Lung (tissue), 12 donors: Measurements from ENCODE around the gene HIP1R. TPM values are rescaled to one million over a fixed set of nuclear protein-coding genes. Genes with fewer than 3 reads are reported as not detected.

Source experiments
- ATAC-seq: fragments of 200-7000 bp; cut with Tn5 transposase; one replicate; pipeline ENCODE4 v1.9.1; 2020; ENCODE audit warnings: moderate number of reproducible peaks; ENCODE audit not compliant: insufficient read depth, low FRiP score
- DNase-seq, 3 donors: peaks; one replicate each; pipeline ENCODE4 v3.0.0-alpha.2; 2013 to 2017
- H3K27ac ChIP-seq, 2 donors: one replicate each; pipeline ENCODE4 v1.5.1; 2013; ENCODE audit warnings: mild to moderate bottlenecking in 2 of 2, moderate library complexity in 2 of 2, control low read depth in 1 of 2, inconsistent platforms in 1 of 2, low read depth in 1 of 2, low read length in 1 of 2
- H3K27me3 ChIP-seq, 3 donors: one replicate each; pipeline ENCODE4 v1.5.1; 2013; ENCODE audit warnings: low read length in 2 of 3; ENCODE audit not compliant: control insufficient read depth in 3 of 3, insufficient read depth in 3 of 3
- H3K36me3 ChIP-seq, 4 donors: one replicate each; pipeline ENCODE4 v1.5.1; 2013; ENCODE audit warnings: low read length in 4 of 4, mild to moderate bottlenecking in 1 of 4, moderate library complexity in 1 of 4; ENCODE audit not compliant: control insufficient read depth in 4 of 4, insufficient read depth in 4 of 4
- H3K4me1 ChIP-seq, 5 donors: one replicate each; pipeline ENCODE4 v1.5.1; 2013; ENCODE audit warnings: low read length in 5 of 5, mild to moderate bottlenecking in 2 of 5, moderate library complexity in 1 of 5; ENCODE audit not compliant: control insufficient read depth in 5 of 5, insufficient read depth in 5 of 5
- H3K4me3 ChIP-seq: one replicate; pipeline ENCODE4 v1.5.1; 2013; ENCODE audit warnings: mild to moderate bottlenecking, control low read depth, moderate library complexity
- H3K9ac ChIP-seq, 2 donors: one replicate each; pipeline ENCODE4 v1.5.1; 2013; ENCODE audit warnings: low read length in 2 of 2, control low read depth in 1 of 2; ENCODE audit not compliant: insufficient read depth in 1 of 2
- H3K9me3 ChIP-seq, 4 donors: one replicate each; pipeline ENCODE4 v1.5.1; 2013; ENCODE audit warnings: low read length in 3 of 4, mild to moderate bottlenecking in 1 of 4, moderate library complexity in 1 of 4; ENCODE audit not compliant: control insufficient read depth in 4 of 4, insufficient read depth in 3 of 4
- WGBS, 2 donors: extraction: QIAGEN DNeasy Blood & Tissue Kit; methylation state at CpG; one replicate each; pipeline ENCODE4 v1.1.7; 2013; 5-methylcytosine and 5-hydroxymethylcytosine counted together
- polyA plus RNA-seq, 2 donors: library from polyadenylated mRNA; stranded (reverse); fragments of 200-250 nt; gene quantifications; one replicate each; pipeline ENCODE4 v1.2.1, GENCODE V29; 2013
- total RNA-seq, 2 donors: library from RNA; depleted of rRNA in 1 of 2; stranded (reverse); fragments of >200 nt in 1 of 2; gene quantifications; one replicate each; pipeline ENCODE4 v1.2.1, GENCODE V29; 2014 to 2021
- TF ChIP-seq, protein P1 (sequence below): IDR thresholded peaks from 2 replicates; pipeline ENCODE4 v1.5.1; 2012; ENCODE audit warnings: mild to moderate bottlenecking; ENCODE audit errors: control extremely low read depth, extremely low read depth
- donor health status: control.
- donor health status: control.
- donor health status: Bipolar disorder and iron deficiency.
- donor health status: healthy.
- donor health status: DM: yes; HTN: yes; CAD: no.

HIP1R gene
- total and polyA plus RNA-seq, 4 donors, result 33.8 to 56.3 (median 35.4) TPM

DNA sequence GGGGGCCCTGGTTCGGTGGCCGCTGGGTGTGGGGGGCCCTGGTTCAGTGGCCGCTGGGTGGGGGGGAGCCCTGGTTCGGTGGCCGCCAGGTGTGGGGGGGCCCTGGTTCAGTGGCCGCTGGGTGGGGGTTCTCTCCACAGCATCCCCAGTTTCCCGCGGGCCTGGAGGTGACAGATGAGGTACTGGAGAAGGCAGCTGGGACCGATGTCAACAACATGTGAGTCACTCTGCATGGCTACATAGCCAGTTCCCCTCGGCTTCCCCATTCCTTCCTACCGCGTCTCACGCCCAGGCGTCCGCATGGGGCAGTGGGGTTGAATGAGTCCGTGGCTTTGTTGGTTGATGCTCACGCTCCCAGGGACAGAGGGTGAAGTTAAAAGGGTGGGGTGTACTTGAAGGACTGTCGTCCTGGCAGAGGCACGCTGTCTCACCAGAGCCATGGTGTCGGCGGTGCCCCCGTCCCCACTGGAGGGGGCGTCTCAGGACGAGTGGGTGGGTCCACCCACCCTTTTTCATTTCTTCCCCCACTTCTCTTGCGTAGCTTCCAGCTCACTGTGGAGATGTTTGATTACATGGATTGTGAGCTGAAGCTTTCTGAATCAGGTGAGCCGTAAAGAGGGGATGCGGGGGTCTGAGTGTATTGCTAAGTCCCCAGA is 15.6 kb downstream of the HIP1R start:
- peak overlapping the region in 1 of 2 donors; percentile 20 for H3K27ac ChIP-seq
- peaks cover 0 to 18% (median 3%) of the 10 kb centered on the region in 5 donors for H3K4me1 ChIP-seq
- H3K27me3 ChIP-seq, result no peaks in the 10 kb centered on the region
- TF ChIP-seq, protein P1, sequence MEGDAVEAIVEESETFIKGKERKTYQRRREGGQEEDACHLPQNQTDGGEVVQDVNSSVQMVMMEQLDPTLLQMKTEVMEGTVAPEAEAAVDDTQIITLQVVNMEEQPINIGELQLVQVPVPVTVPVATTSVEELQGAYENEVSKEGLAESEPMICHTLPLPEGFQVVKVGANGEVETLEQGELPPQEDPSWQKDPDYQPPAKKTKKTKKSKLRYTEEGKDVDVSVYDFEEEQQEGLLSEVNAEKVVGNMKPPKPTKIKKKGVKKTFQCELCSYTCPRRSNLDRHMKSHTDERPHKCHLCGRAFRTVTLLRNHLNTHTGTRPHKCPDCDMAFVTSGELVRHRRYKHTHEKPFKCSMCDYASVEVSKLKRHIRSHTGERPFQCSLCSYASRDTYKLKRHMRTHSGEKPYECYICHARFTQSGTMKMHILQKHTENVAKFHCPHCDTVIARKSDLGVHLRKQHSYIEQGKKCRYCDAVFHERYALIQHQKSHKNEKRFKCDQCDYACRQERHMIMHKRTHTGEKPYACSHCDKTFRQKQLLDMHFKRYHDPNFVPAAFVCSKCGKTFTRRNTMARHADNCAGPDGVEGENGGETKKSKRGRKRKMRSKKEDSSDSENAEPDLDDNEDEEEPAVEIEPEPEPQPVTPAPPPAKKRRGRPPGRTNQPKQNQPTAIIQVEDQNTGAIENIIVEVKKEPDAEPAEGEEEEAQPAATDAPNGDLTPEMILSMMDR, result no peak
- H3K9ac ChIP-seq, result no peak overlapping the region
- no peak for ATAC-seq
- DNase-seq, result no peak
- no peak overlapping the region for H3K4me3 ChIP-seq
- peaks cover 0 to 19% (median 0%) of the 10 kb centered on the region in 4 donors for H3K36me3 ChIP-seq
- WGBS, 2 donors, result 89 to 92% methylated on average over 24 to 27 of the region's 27 CpGs
- H3K9me3 ChIP-seq, result no peaks in the 10 kb centered on the region

DNA sequence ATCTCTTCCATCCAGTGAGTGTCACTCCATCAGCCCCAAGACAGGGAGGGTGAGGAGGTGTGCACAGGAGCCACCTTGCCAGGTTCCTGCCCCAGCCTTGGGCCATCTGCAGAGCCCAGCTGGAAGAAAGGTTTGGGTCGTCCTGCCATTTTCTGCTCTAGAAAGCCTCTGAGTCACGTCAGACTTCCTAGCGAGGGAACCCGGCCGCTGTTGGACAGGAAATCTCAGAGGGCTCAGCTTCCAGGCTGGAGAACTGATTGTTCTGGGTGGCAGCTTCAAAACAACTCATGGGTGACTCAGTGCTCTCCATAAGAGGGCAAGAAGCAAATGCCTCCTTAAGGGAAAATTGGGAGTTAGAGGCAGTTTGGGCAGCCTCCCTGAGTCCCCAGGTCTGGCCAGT is 16.6 kb downstream of the HIP1R start:
- Histone ChIP-seq H3K4me1 (peaks cover 0 to 18% (median 3%) of the 10 kb centered on the region in 5 donors), H3K4me3 (no peak overlapping the region), H3K9me3 (no peaks in the 10 kb centered on the region), H3K36me3 (peaks cover 0 to 26% (median 0%) of the 10 kb centered on the region in 4 donors), H3K27me3 (no peaks in the 10 kb centered on the region), H3K27ac (peak overlapping the region; percentile 16 to 80), H3K9ac (no peak overlapping the region)
- DNase-seq (no peak), ATAC-seq (peak; percentile 50)
- WGBS, 2 donors, result 64 to 79% methylated on average over 5 of the region's 5 CpGs
- TF ChIP-seq, protein P1, result no peak

DNA sequence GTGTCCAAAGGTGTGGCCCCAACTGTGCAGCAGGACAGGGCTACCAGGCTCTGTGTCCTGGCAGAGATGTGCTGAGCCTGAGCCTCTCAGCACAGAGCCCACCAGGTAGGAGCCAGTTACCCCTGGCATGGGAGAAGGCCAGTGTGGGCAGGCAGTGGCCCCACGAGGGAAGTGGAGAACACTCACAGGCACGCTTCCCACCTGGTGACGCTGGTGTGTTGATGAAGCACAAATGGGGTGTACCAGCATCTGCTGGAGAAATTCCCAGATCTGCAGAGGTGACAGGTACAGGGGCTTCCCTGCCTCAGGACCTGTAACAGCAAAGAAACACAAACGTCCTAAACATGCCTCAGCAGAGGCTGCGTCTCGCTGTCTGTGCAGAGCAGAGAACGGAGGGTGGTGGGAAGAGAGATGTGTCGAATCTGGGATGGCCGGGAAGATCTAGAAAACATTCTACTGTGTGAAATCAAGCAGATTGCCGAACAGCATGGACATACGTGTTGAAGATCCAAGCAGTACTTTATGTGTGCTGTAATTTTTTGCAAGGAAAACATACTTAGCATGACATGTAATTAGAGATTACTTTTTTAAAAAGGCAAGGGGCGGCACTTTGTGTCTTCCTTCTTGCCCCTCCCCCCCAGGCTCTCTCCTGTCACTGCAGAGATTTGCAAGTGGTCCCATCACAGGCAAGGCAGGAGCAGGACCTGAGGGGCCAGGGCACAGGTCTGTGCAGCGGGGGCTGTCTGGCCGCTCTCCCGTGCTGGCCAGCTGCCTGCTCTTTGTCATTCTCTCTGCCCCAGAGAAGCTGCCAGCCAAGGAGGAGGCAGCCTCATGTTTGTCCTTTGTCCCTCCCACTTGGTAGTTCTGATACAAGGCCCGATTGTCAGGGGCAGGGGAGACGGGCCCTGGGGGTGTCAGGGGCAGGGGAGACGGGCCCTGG is 17.3 kb downstream of the HIP1R start:
- Histone ChIP-seq H3K4me3 (no peak overlapping the region), H3K4me1 (peaks cover 0 to 18% (median 3%) of the 10 kb centered on the region in 5 donors), H3K9me3 (no peaks in the 10 kb centered on the region), H3K27ac (peak overlapping the region; percentile 16 to 80), H3K9ac (no peak overlapping the region), H3K27me3 (no peaks in the 10 kb centered on the region), H3K36me3 (peaks cover 0 to 30% (median 0%) of the 10 kb centered on the region in 4 donors)
- TF ChIP-seq, protein P1, result no peak
- DNase-seq, result no peak
- no peak for ATAC-seq
- 62 to 81% methylated on average over 18 of the region's 18 CpGs for WGBS, 2 donors
